Naive thymus-derived CD4-positive, alpha-beta T cell (primary cell): ENCODE measurements around the gene FTCD. TPM values are rescaled to one million over a fixed set of nuclear protein-coding genes. Genes with fewer than 3 reads are reported as not detected.

Source experiments
- ATAC-seq: fragments of 150-1000 bp; cut with Tn5 transposase; 2 replicates; pipeline ENCODE4 v1.10.0; 2021; ENCODE audit warnings: mild to moderate bottlenecking, moderate library complexity
- CTCF ChIA-PET: fragments of 350-600 bp; sonication (Branson Sonifier 250); formaldehyde crosslinking; loops from one replicate; lab custom pipeline; 2021; ENCODE audit warnings: antibody characterized with exemption; lab: Charles Lee
- POLR2A ChIA-PET: fragments of 350-600 bp; sonication (Branson Sonifier 250); formaldehyde crosslinking; loops from one replicate; lab custom pipeline; 2021; ENCODE audit warnings: antibody characterized with exemption, inconsistent platforms; lab: Charles Lee
- DNase-seq, 9 donors: peaks; one replicate each; pipeline versions ENCODE4 v3.0.0 to v3.0.0-alpha.2; 2020 to 2022; ENCODE audit warnings: mixed read lengths in 1 of 9
- H3K27ac ChIP-seq: one replicate; pipeline ENCODE4 v1.7.0; 2013; ENCODE audit warnings: mild to moderate bottlenecking, low read depth, low read length, moderate library complexity
- H3K27me3 ChIP-seq, 2 donors: one replicate each; pipeline ENCODE4 v1.7.0; 2013; ENCODE audit warnings: low read length in 2 of 2, mild to moderate bottlenecking in 2 of 2, moderate library complexity in 2 of 2; ENCODE audit not compliant: control insufficient read depth in 2 of 2, insufficient read depth in 2 of 2
- H3K36me3 ChIP-seq, 3 experiments: 1 replicate in 2 of 3; 2 replicates in 1 of 3; pipeline ENCODE4 v1.7.0; 2013; ENCODE audit warnings: low read length in 3 of 3, mild to moderate bottlenecking in 3 of 3, moderate library complexity in 1 of 3; ENCODE audit not compliant: insufficient read depth in 3 of 3, control insufficient read depth in 2 of 3
- H3K4me1 ChIP-seq, 2 donors: one replicate each; pipeline ENCODE4 v1.7.0; 2013; ENCODE audit warnings: low read length in 2 of 2, mild to moderate bottlenecking in 2 of 2, moderate library complexity in 1 of 2; ENCODE audit not compliant: control insufficient read depth in 2 of 2, insufficient read depth in 2 of 2
- H3K4me3 ChIP-seq: 2 replicates; pipeline ENCODE4 v1.7.0; 2013; ENCODE audit warnings: mild to moderate bottlenecking, low read length
- H3K9me3 ChIP-seq, 3 experiments: 1 replicate in 2 of 3; 2 replicates in 1 of 3; pipeline ENCODE4 v1.7.0; 2013; ENCODE audit warnings: low read length in 3 of 3; ENCODE audit not compliant: control insufficient read depth in 2 of 3
- H3K27ac Mint-ChIP-seq, 9 donors: one replicate each; pipeline ENCODE4 v1.8.0; 2020 to 2022; ENCODE audit warnings: mixed read lengths in 9 of 9, mild to moderate bottlenecking in 8 of 9, moderate library complexity in 5 of 9, inconsistent platforms in 2 of 9
- H3K27me3 Mint-ChIP-seq, 5 donors: one replicate each; pipeline ENCODE4 v1.8.0; 2021 to 2022; ENCODE audit warnings: mixed read lengths in 5 of 5, mild to moderate bottlenecking in 1 of 5
- H3K36me3 Mint-ChIP-seq, 5 donors: one replicate each; pipeline ENCODE4 v1.8.0; 2020 to 2022; ENCODE audit warnings: mixed read lengths in 5 of 5, mild to moderate bottlenecking in 3 of 5, inconsistent platforms in 1 of 5
- H3K4me1 Mint-ChIP-seq, 7 donors: one replicate each; pipeline ENCODE4 v1.8.0; 2020 to 2022; ENCODE audit warnings: mixed read lengths in 7 of 7, mild to moderate bottlenecking in 3 of 7, inconsistent platforms in 1 of 7
- H3K4me3 Mint-ChIP-seq, 10 donors: one replicate each; pipeline ENCODE4 v1.8.0; 2020 to 2022; ENCODE audit warnings: mild to moderate bottlenecking in 10 of 10, mixed read lengths in 10 of 10, moderate library complexity in 6 of 10, inconsistent platforms in 2 of 10
- H3K9me3 Mint-ChIP-seq, 11 donors: one replicate each; pipeline ENCODE4 v1.8.0; 2020 to 2022; ENCODE audit warnings: mixed read lengths in 11 of 11, mild to moderate bottlenecking in 4 of 11, inconsistent platforms in 1 of 11, moderate library complexity in 1 of 11
- intact Hi-C, 2 donors: fragments of 100-400 bp; cut with micrococcal nuclease; formaldehyde crosslinking; loops; one replicate each; pipeline ENCODE4 v1.15.1; 2023
- polyA plus RNA-seq, 2 donors: library from polyadenylated mRNA; unstranded; fragments of 300-500 nt; fragmentation: Illumina TruSeq; gene quantifications; one replicate each; pipeline ENCODE4 v1.2.3, GENCODE V29; 2021
- total RNA-seq, 6 experiments: library from RNA in 5 of 6; stranded (reverse) in 5 of 6; gene quantifications; 1 replicate in 5 of 6; 2 replicates in 1 of 6; pipeline ENCODE4 v1.2.3 and lab custom pipeline; 2021 to 2026

The FTCD gene
- total and polyA plus RNA-seq, 7 experiments from 2014 or later = 0.29 to 5.7 (median 2.0) TPM; not detected in 2

GRCh38 chr21:46165098-46165497 lies 9.7 kb upstream of the FTCD start:
- ChIA-PET CTCF (no interaction called here), POLR2A (no interaction called here)
- no peak for ATAC-seq
- H3K27me3 Mint-ChIP-seq = peaks cover 0 to 11% (median 0%) of the 10 kb centered on the region in 5 donors
- Histone ChIP-seq H3K9me3 (no peaks in the 10 kb centered on the region), H3K36me3 (no peaks in the 10 kb centered on the region), H3K4me1 (no peaks in the 10 kb centered on the region), H3K27ac (no peak overlapping the region), H3K27me3 (no peaks in the 10 kb centered on the region), H3K4me3 (no peak overlapping the region)
- peaks cover 0 to 6% (median 3%) of the 10 kb centered on the region in 5 donors for H3K36me3 Mint-ChIP-seq
- H3K27ac Mint-ChIP-seq = peak overlapping the region in 1 of 9 donors; percentile 22
- no peak for DNase-seq
- intact Hi-C loops = no loop called here
- no peaks in the 10 kb centered on the region for H3K9me3 Mint-ChIP-seq
- no peak overlapping the region for H3K4me3 Mint-ChIP-seq
- H3K4me1 Mint-ChIP-seq = peaks cover 0 to 6% (median 0%) of the 10 kb centered on the region in 7 donors

- no peak overlapping the region for H3K4me3 ChIP-seq
- no peaks in the 10 kb centered on the region for H3K9me3 Mint-ChIP-seq
- DNase-seq = no peak
- intact Hi-C loops = no loop called here
- H3K4me1 ChIP-seq = no peaks in the 10 kb centered on the region
- no peaks in the 10 kb centered on the region for H3K9me3 ChIP-seq
- no peak for ATAC-seq
- ChIA-PET CTCF (no interaction called here), POLR2A (no interaction called here)
- no peaks in the 10 kb centered on the region for H3K27me3 ChIP-seq
- H3K27ac ChIP-seq = no peak overlapping the region
- H3K4me1 Mint-ChIP-seq = peaks cover 0 to 6% (median 0%) of the 10 kb centered on the region in 7 donors
- H3K27me3 Mint-ChIP-seq = peaks cover 0 to 11% (median 0%) of the 10 kb centered on the region in 5 donors
- no peaks in the 10 kb centered on the region for H3K36me3 ChIP-seq
- peaks cover 0 to 6% (median 3%) of the 10 kb centered on the region in 5 donors for H3K36me3 Mint-ChIP-seq
- peak overlapping the region in 3 of 9 donors; percentile 15 to 58 (median 16) for H3K27ac Mint-ChIP-seq
- peak overlapping the region in 2 of 10 donors; percentile 39 to 77 for H3K4me3 Mint-ChIP-seq
Observed at GRCh38 chr21:46163380-46163779, 8.0 kb upstream of the FTCD start.

- no peaks in the 10 kb centered on the region for H3K9me3 ChIP-seq
- no peak overlapping the region for H3K4me3 ChIP-seq
- H3K27ac ChIP-seq = no peak overlapping the region
- no peaks in the 10 kb centered on the region for H3K4me1 ChIP-seq
- intact Hi-C loops = no loop called here
- ChIA-PET POLR2A (interaction anchor here (1.0 kb wide), 1 partner anchor 9 kb away, joined by 3 read pairs; no protein-coding TSS in a partner anchor), CTCF (no interaction called here)
- Mint-ChIP-seq H3K36me3 (peaks cover 0 to 6% (median 3%) of the 10 kb centered on the region in 5 donors), H3K27me3 (peaks cover 0 to 11% (median 0%) of the 10 kb centered on the region in 5 donors), H3K9me3 (no peaks in the 10 kb centered on the region), H3K4me1 (peaks cover 0 to 6% (median 0%) of the 10 kb centered on the region in 7 donors), H3K27ac (no peak overlapping the region), H3K4me3 (peak overlapping the region in 2 of 10 donors; percentile 54 to 77)
- H3K36me3 ChIP-seq = no peaks in the 10 kb centered on the region
- DNase-seq = peak in 1 of 9 donors; percentile 16
- ATAC-seq = no peak
- H3K27me3 ChIP-seq = no peaks in the 10 kb centered on the region
Observed at GRCh38 chr21:46161633-46162592, 6.5 kb upstream of the FTCD start.

GRCh38 chr21:46160907-46161632 lies 5.7 kb upstream of the FTCD start:
- ATAC-seq (peak; percentile 29), DNase-seq (peak in 4 of 9 donors; percentile 9 to 43 (median 28))
- H3K27ac Mint-ChIP-seq = peak overlapping the region in 1 of 9 donors; percentile 38
- Histone ChIP-seq H3K27me3 (no peaks in the 10 kb centered on the region), H3K27ac (no peak overlapping the region), H3K4me1 (no peaks in the 10 kb centered on the region), H3K9me3 (no peaks in the 10 kb centered on the region), H3K4me3 (no peak overlapping the region), H3K36me3 (no peaks in the 10 kb centered on the region)
- no peaks in the 10 kb centered on the region for H3K9me3 Mint-ChIP-seq
- peaks cover 0 to 6% (median 0%) of the 10 kb centered on the region in 7 donors for H3K4me1 Mint-ChIP-seq
- H3K4me3 Mint-ChIP-seq = peak overlapping the region in 5 of 10 donors; percentile 14 to 77 (median 33)
- ChIA-PET POLR2A (interaction anchor here (1.0 kb wide), 1 partner anchor 10 kb away, joined by 3 read pairs; no protein-coding TSS in a partner anchor), CTCF (no interaction called here)
- H3K27me3 Mint-ChIP-seq = peaks cover 0 to 11% (median 0%) of the 10 kb centered on the region in 5 donors
- intact Hi-C loops = no loop called here
- peaks cover 0 to 3% (median 0%) of the 10 kb centered on the region in 5 donors for H3K36me3 Mint-ChIP-seq

GRCh38 chr21:46160657-46160906 lies 5.2 kb upstream of the FTCD start:
- H3K27me3 Mint-ChIP-seq = peaks cover 0 to 11% (median 0%) of the 10 kb centered on the region in 5 donors
- no peaks in the 10 kb centered on the region for H3K4me1 ChIP-seq
- H3K9me3 ChIP-seq = no peaks in the 10 kb centered on the region
- peak overlapping the region in 1 of 9 donors; percentile 38 for H3K27ac Mint-ChIP-seq
- no peak for ATAC-seq
- H3K27ac ChIP-seq = no peak overlapping the region
- intact Hi-C loops = no loop called here
- ChIA-PET POLR2A (no interaction called here), CTCF (no interaction called here)
- DNase-seq = no peak
- H3K4me1 Mint-ChIP-seq = peaks cover 0 to 6% (median 0%) of the 10 kb centered on the region in 7 donors
- no peak overlapping the region for H3K4me3 ChIP-seq
- H3K36me3 ChIP-seq = no peaks in the 10 kb centered on the region
- H3K4me3 Mint-ChIP-seq = peak overlapping the region in 1 of 10 donors; percentile 77
- no peaks in the 10 kb centered on the region for H3K27me3 ChIP-seq
- H3K36me3 Mint-ChIP-seq = peaks cover 0 to 3% (median 0%) of the 10 kb centered on the region in 5 donors
- H3K9me3 Mint-ChIP-seq = no peaks in the 10 kb centered on the region

GRCh38 chr21:46159841-46160656 lies 4.7 kb upstream of the FTCD start:
- H3K36me3 Mint-ChIP-seq = peaks cover 0 to 3% (median 0%) of the 10 kb centered on the region in 5 donors
- H3K9me3 Mint-ChIP-seq = no peaks in the 10 kb centered on the region
- peaks cover 0 to 11% (median 0%) of the 10 kb centered on the region in 5 donors for H3K27me3 Mint-ChIP-seq
- H3K4me1 Mint-ChIP-seq = peaks cover 0 to 6% (median 0%) of the 10 kb centered on the region in 7 donors
- intact Hi-C loops = no loop called here
- Histone ChIP-seq H3K27me3 (no peaks in the 10 kb centered on the region), H3K4me1 (no peaks in the 10 kb centered on the region), H3K4me3 (no peak overlapping the region), H3K9me3 (no peaks in the 10 kb centered on the region), H3K36me3 (no peaks in the 10 kb centered on the region), H3K27ac (no peak overlapping the region)
- CTCF ChIA-PET = no interaction called here
- no peak for ATAC-seq
- POLR2A ChIA-PET = no interaction called here
- peak overlapping the region in 1 of 9 donors; percentile 54 for H3K27ac Mint-ChIP-seq
- H3K4me3 Mint-ChIP-seq = peak overlapping the region in 3 of 10 donors; percentile 32 to 44 (median 38)
- peak in 1 of 9 donors; percentile 4 for DNase-seq
